ENCODE data around the gene AHI1.
"Not testable (repeated sequence)": the region's sequence is repeated elsewhere in the genome, so short reads cannot be mapped to it uniquely, and the experiment has no call there.

Gene AHI1

DNA sequence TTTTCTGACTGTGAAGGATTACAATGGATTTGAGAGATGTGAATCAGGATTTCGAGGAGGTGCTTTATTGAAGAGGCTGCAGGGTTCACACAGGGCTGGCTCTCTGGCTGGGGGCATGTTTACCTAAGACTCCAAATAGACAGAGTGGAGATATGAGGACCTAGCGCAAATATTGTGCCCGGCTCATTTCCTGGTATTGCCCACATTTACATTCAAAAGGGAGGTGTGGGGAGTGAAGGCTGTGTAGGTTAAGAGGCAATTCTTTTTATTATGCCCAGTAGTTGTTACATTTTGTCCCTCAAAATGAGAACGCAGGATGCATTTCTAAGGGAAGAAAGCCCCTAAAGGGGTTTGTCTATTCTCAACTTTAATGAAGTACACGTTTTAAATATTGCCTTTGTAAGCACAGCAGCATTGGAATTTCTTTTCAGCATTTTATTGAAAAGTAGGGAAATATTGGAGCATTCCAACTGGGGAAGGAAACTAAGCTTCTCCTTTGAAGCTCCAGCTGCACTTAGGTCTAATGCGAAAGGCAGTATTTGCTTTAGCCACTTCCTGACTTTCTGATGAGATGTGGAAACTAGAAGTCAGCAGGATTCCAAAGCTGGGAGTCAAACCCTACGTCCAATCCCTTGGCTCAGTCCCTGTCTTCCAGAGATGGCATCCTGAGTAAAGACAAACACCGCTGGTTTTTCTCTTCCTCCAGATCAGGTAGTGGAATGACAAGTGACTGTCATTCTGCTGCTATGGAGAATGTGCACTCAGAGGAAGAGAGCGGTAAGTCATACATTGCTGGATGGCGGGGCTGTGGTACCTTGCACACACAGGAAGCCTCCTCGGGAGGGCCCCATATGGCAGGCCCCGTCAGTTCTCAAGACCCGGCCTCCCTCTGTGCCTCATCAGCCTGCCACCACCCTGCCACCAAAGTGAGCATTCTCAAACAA, 245.8 kb downstream of the AHI1 start:
- Histone ChIP-seq H3K4me1 (ENCODE audit: insufficient read depth, poor library complexity, severe bottlenecking) (no peaks in the 10 kb centered on the region), H3K9me3 (ENCODE audit: severe bottlenecking) (no peaks in the 10 kb centered on the region), H3K27ac (ENCODE audit: poor library complexity, severe bottlenecking) (no peak overlapping the region), H3K4me3 (ENCODE audit: severe bottlenecking) (no peak overlapping the region), H3K27me3 (ENCODE audit: insufficient read depth, poor library complexity, severe bottlenecking) (no peaks in the 10 kb centered on the region), H3K36me3 (ENCODE audit: low read depth) (no peaks in the 10 kb centered on the region)
- DNase-seq (ENCODE audit: low spot score) = no peak
- TF ChIP-seq, protein P1, sequence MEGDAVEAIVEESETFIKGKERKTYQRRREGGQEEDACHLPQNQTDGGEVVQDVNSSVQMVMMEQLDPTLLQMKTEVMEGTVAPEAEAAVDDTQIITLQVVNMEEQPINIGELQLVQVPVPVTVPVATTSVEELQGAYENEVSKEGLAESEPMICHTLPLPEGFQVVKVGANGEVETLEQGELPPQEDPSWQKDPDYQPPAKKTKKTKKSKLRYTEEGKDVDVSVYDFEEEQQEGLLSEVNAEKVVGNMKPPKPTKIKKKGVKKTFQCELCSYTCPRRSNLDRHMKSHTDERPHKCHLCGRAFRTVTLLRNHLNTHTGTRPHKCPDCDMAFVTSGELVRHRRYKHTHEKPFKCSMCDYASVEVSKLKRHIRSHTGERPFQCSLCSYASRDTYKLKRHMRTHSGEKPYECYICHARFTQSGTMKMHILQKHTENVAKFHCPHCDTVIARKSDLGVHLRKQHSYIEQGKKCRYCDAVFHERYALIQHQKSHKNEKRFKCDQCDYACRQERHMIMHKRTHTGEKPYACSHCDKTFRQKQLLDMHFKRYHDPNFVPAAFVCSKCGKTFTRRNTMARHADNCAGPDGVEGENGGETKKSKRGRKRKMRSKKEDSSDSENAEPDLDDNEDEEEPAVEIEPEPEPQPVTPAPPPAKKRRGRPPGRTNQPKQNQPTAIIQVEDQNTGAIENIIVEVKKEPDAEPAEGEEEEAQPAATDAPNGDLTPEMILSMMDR (IDR thresholded peaks at IDR 0.05; ENCODE audit: poor library complexity, severe bottlenecking) = no peak
- ATAC-seq (ENCODE audit: low read depth) = no peak

DNA sequence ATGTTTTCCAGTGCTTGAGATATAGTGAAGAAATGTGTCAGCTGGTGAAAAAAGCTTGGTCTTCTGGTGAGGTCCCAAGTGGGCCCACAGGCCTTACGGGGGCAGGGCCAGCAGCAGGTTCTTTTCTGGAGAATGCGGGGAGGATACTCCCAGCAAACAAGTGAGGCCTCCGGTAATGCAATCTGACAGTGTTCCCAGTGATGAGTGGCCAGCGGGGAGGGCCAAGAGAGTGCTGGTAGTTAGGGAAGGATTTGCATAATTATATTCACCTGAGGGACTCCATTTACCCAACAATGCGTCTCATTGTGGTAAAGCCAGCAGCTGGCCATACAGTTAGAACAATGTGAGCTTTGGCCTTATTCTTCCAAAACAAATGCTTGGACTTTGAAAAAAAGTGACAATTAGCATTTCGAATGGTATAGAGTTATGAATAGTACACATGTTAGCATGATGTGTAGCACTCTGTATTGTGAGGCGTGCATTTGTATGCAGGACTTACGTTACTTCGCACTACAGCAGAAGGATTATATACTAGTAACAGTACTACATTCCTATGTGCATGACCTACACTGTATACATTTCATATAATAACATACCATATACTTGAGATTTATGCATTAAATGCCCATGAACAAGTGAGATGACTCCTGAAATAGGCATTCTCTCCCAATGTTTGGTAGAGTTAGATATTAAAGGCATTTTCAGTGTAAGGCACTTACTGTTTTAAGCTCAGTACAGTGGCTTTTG, 246.6 kb downstream of the AHI1 start:
- Histone ChIP-seq H3K4me3 (ENCODE audit: severe bottlenecking) (no peak overlapping the region), H3K4me1 (ENCODE audit: insufficient read depth, poor library complexity, severe bottlenecking) (no peaks in the 10 kb centered on the region), H3K36me3 (ENCODE audit: low read depth) (no peaks in the 10 kb centered on the region), H3K9me3 (ENCODE audit: severe bottlenecking) (no peaks in the 10 kb centered on the region), H3K27me3 (ENCODE audit: insufficient read depth, poor library complexity, severe bottlenecking) (no peaks in the 10 kb centered on the region), H3K27ac (ENCODE audit: poor library complexity, severe bottlenecking) (no peak overlapping the region)
- TF ChIP-seq, protein P1 (IDR thresholded peaks at IDR 0.05; ENCODE audit: poor library complexity, severe bottlenecking) = no peak
- DNase-seq (ENCODE audit: low spot score) = no peak
- no peak for ATAC-seq (ENCODE audit: low read depth)

DNA sequence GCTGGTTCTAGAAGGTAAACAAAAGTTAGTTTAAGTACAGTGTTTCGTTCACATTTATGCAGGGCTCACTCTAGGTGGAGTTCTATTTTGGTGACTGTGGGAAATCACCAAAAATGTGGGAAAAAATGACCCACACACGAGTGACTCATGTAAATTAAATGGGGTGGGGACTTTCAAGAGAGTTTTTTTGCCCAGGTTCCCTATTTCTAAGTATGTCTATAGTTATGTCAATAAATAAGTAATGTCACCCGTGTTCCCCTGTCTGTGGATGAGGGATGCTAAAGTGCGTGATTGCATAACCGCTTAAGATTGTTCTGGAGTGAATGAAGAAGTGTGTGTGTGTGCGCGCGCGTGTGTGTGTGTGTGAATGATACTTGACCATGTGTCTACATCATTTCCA, 247.3 kb downstream of the AHI1 start:
- no peak for ATAC-seq (ENCODE audit: low read depth)
- H3K9me3 ChIP-seq (ENCODE audit: severe bottlenecking) = no peaks in the 10 kb centered on the region
- H3K36me3 ChIP-seq (ENCODE audit: low read depth) = no peaks in the 10 kb centered on the region
- no peak overlapping the region for H3K4me3 ChIP-seq (ENCODE audit: severe bottlenecking)
- H3K4me1 ChIP-seq (ENCODE audit: insufficient read depth, poor library complexity, severe bottlenecking) = no peaks in the 10 kb centered on the region
- TF ChIP-seq, protein P1 (IDR thresholded peaks at IDR 0.05; ENCODE audit: poor library complexity, severe bottlenecking) = no peak
- no peaks in the 10 kb centered on the region for H3K27me3 ChIP-seq (ENCODE audit: insufficient read depth, poor library complexity, severe bottlenecking)
- no peak for DNase-seq (ENCODE audit: low spot score)
- no peak overlapping the region for H3K27ac ChIP-seq (ENCODE audit: poor library complexity, severe bottlenecking)

DNA sequence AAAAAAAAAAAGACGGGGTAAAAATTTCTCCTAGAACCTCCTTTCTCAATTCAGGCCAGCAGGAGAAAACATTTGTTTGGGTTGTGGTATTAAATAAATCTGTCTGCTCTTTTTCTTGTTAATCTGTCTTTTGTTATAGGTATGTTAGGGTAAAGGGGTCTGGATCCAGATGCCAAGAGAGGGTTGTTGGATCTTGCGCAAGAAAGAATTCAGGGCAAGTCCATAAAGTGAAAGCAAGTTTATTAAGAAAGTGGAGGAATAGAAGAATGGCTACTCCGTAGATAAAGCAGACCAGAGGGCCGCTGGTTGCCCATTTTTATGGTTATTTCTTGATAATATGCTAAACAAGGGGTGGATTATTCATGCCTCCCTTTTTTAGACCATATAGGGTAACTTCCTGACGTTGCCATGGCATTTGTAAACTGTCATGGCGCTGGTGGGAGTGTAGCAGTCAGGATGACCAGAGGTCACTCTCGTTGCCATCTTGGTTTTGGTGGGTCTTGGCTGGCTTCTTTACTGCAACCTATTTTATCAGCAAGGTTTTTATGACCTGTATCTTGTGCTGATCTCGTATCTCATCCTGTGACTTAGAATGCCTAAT, 251.0 kb downstream of the AHI1 start:
- H3K27ac ChIP-seq (ENCODE audit: poor library complexity, severe bottlenecking); DNase-seq (ENCODE audit: low spot score); H3K27me3 ChIP-seq (ENCODE audit: insufficient read depth, poor library complexity, severe bottlenecking); ATAC-seq (ENCODE audit: low read depth); H3K4me1 ChIP-seq (ENCODE audit: insufficient read depth, poor library complexity, severe bottlenecking); H3K9me3 ChIP-seq (ENCODE audit: severe bottlenecking); H3K36me3 ChIP-seq (ENCODE audit: low read depth); H3K4me3 ChIP-seq (ENCODE audit: severe bottlenecking): not testable (repeated sequence)

DNA sequence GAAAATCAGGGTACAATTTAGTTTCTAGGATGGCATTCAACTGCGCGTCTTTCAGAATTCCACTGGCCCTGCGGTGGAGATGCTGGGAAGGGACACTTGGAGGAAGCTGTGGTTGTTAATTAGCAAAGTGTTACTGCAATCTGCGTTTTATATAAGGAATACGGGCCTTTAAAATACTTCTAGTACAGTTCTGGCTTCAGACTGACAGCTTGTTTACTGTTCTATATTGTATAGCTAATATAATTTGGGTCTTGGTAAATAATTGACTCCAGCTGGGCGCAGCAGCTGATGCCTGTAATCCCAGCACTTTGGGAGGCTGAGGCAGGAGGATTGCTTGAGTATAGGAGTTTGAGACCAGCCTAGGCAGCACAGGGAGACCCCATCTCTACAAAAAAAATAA, 252.7 kb downstream of the AHI1 start:
- TF ChIP-seq, protein P1 (IDR thresholded peaks at IDR 0.05; ENCODE audit: poor library complexity, severe bottlenecking) = no peak
- no peaks in the 10 kb centered on the region for H3K27me3 ChIP-seq (ENCODE audit: insufficient read depth, poor library complexity, severe bottlenecking)
- H3K4me3 ChIP-seq (ENCODE audit: severe bottlenecking) = no peak overlapping the region
- ATAC-seq (ENCODE audit: low read depth) (no peak), DNase-seq (ENCODE audit: low spot score) (no peak)
- H3K27ac ChIP-seq (ENCODE audit: poor library complexity, severe bottlenecking) = no peak overlapping the region
- no peaks in the 10 kb centered on the region for H3K36me3 ChIP-seq (ENCODE audit: low read depth)
- no peaks in the 10 kb centered on the region for H3K9me3 ChIP-seq (ENCODE audit: severe bottlenecking)
- H3K4me1 ChIP-seq (ENCODE audit: insufficient read depth, poor library complexity, severe bottlenecking) = no peaks in the 10 kb centered on the region
